GM11168 (cell line): ENCODE results near the gene CDT1.

Experiments used
- in situ Hi-C: fragments of 300-500 bp; cut with MboI; formaldehyde crosslinking; loops from one replicate; pipeline ENCODE4 v1.12.0; 2022; ENCODE audit warnings: low sequenced_read_pairs; ENCODE audit not compliant: unreplicated experiment

The CDT1 gene

GRCh38 chr16:88798772-88799455 is 4.7 kb upstream of the CDT1 start:
- in situ Hi-C loops, result no loop called here

GRCh38 chr16:88799569-88800276 is 3.9 kb upstream of the CDT1 start:
- in situ Hi-C loops, result no loop called here

GRCh38 chr16:88800277-88800592 is 3.4 kb upstream of the CDT1 start:
- in situ Hi-C loops, result no loop called here

- in situ Hi-C loops, result no loop called here
Observed at GRCh38 chr16:88804173-88804551, 573 bp downstream of the CDT1 start.

GRCh38 chr16:88804552-88805339 is 1.2 kb downstream of the CDT1 start:
- in situ Hi-C loops, result no loop called here

- in situ Hi-C loops, result no loop called here
Observed at GRCh38 chr16:88805340-88805715, 1.7 kb downstream of the CDT1 start.

GRCh38 chr16:88805887-88806393 is 2.4 kb downstream of the CDT1 start:
- in situ Hi-C loops, result no loop called here

- in situ Hi-C loops, result no loop called here
Observed at GRCh38 chr16:88806491-88807111, 3.0 kb downstream of the CDT1 start.

GRCh38 chr16:88807142-88807625 is 3.6 kb downstream of the CDT1 start:
- in situ Hi-C loops, result no loop called here

- in situ Hi-C loops, result no loop called here
Observed at GRCh38 chr16:88807626-88808453, 4.3 kb downstream of the CDT1 start.

- in situ Hi-C loops, result no loop called here
Observed at GRCh38 chr16:88809068-88809675, 5.6 kb downstream of the CDT1 start.

- in situ Hi-C loops, result no loop called here
Observed at GRCh38 chr16:88809676-88810165, 6.1 kb downstream of the CDT1 start.

- in situ Hi-C loops, result no loop called here
Observed at GRCh38 chr16:88810166-88810911, 6.8 kb downstream of the CDT1 start.

- in situ Hi-C loops, result no loop called here
Observed at GRCh38 chr16:88810912-88811768, 7.6 kb downstream of the CDT1 start.

GRCh38 chr16:88811769-88812512 is 8.4 kb downstream of the CDT1 start, which contains the start of gene APRT:
TSS of gene APRT (minus strand) at chr16:88811928. CDS start at chr16:88811899, 29 bp downstream.
- in situ Hi-C loops, result no loop called here

- in situ Hi-C loops, result no loop called here
Observed at GRCh38 chr16:88812513-88813268, 9.1 kb downstream of the CDT1 start.
